Neuronal stem cell (in vitro differentiated cells): Measurements from ENCODE around the gene PALM.

Source experiments
- DNase-seq: peaks from one replicate; pipeline ENCODE4 v3.0.0-alpha.2; 2013; ENCODE audit warnings: low spot score
- H2AFZ ChIP-seq: one replicate; pipeline ENCODE4 v1.6.1; 2013; ENCODE audit warnings: mild to moderate bottlenecking, low read length, inconsistent platforms
- H2AK5ac ChIP-seq: 2 replicates; pipeline ENCODE4 v1.6.1; 2013; ENCODE audit warnings: low read depth, mild to moderate bottlenecking, inconsistent platforms, low read length, moderate library complexity, mixed read lengths
- H2BK120ac ChIP-seq: 2 replicates; pipeline ENCODE4 v1.6.1; 2013; ENCODE audit warnings: low read depth, mild to moderate bottlenecking, inconsistent platforms, low read length, moderate library complexity, mixed read lengths
- H2BK12ac ChIP-seq: one replicate; pipeline ENCODE4 v1.6.1; 2013; ENCODE audit warnings: low read length, inconsistent platforms
- H2BK15ac ChIP-seq: 2 replicates; pipeline ENCODE4 v1.6.1; 2013; ENCODE audit warnings: mild to moderate bottlenecking, low read length, inconsistent platforms, mixed read lengths
- H2BK5ac ChIP-seq: one replicate; pipeline ENCODE4 v1.6.1; 2013; ENCODE audit warnings: inconsistent platforms, mild to moderate bottlenecking, low read length, moderate library complexity
- H3K14ac ChIP-seq: one replicate; pipeline ENCODE4 v1.6.1; 2013; ENCODE audit warnings: low read length, inconsistent platforms
- H3K18ac ChIP-seq: 2 replicates; pipeline ENCODE4 v1.6.1; 2013; ENCODE audit warnings: low read length, inconsistent platforms
- H3K23ac ChIP-seq: 2 replicates; pipeline ENCODE4 v1.6.1; 2013; ENCODE audit warnings: low read depth, mild to moderate bottlenecking, mixed read lengths, low read length, inconsistent platforms; ENCODE audit not compliant: poor library complexity
- H3K27ac ChIP-seq: replicated peaks from 3 replicates; pipeline ENCODE4 v1.5.1; 2013; ENCODE audit warnings: low read length, inconsistent platforms
- H3K27me3 ChIP-seq, 3 experiments: 2 replicates each; pipeline ENCODE4 v1.6.1; 2013; ENCODE audit warnings: low read length in 3 of 3, mild to moderate bottlenecking in 2 of 3, inconsistent platforms in 1 of 3, low read depth in 1 of 3, mixed read lengths in 1 of 3, moderate library complexity in 1 of 3; ENCODE audit not compliant: control insufficient read depth in 3 of 3, insufficient read depth in 3 of 3
- H3K36me3 ChIP-seq, 2 donors: replicated peaks in 1 of 2; 2 replicates each; pipeline ENCODE4 v1.6.1; 2013; ENCODE audit warnings: low read length in 2 of 2; ENCODE audit not compliant: control insufficient read depth in 2 of 2, insufficient read depth in 2 of 2
- H3K4ac ChIP-seq: 2 replicates; pipeline ENCODE4 v1.6.1; 2013; ENCODE audit warnings: inconsistent platforms, mild to moderate bottlenecking, low read length, moderate library complexity
- H3K4me1 ChIP-seq, 2 donors: 1 replicate in 1 of 2; 2 replicates in 1 of 2; pipeline ENCODE4 v1.6.1; 2013; ENCODE audit warnings: low read length in 2 of 2, low read depth in 1 of 2; ENCODE audit not compliant: control insufficient read depth in 2 of 2, insufficient read depth in 1 of 2
- H3K4me2 ChIP-seq: one replicate; pipeline ENCODE4 v1.6.1; 2013; ENCODE audit warnings: mild to moderate bottlenecking, low read length, inconsistent platforms; ENCODE audit not compliant: insufficient read depth, poor library complexity, severe bottlenecking
- H3K4me3 ChIP-seq, 2 donors: 2 replicates each; pipeline ENCODE4 v1.5.1; 2013; ENCODE audit warnings: low read length in 2 of 2, mild to moderate bottlenecking in 2 of 2, inconsistent platforms in 1 of 2, moderate library complexity in 1 of 2
- H3K79me1 ChIP-seq: one replicate; pipeline ENCODE4 v1.6.1; 2013; ENCODE audit warnings: low read depth, mild to moderate bottlenecking, inconsistent platforms, low read length, moderate library complexity
- H3K9ac ChIP-seq: one replicate; pipeline ENCODE4 v1.6.1; 2013; ENCODE audit warnings: mild to moderate bottlenecking, low read depth, low read length, inconsistent platforms; ENCODE audit not compliant: poor library complexity
- H3K9me3 ChIP-seq, 2 donors: replicated peaks in 1 of 2; 2 replicates each; pipeline versions ENCODE3 to v1.6.1; 2013; ENCODE audit warnings: low read length in 2 of 2, mild to moderate bottlenecking in 2 of 2, inconsistent platforms in 1 of 2, low read depth in 1 of 2, mixed read lengths in 1 of 2, moderate library complexity in 1 of 2; ENCODE audit not compliant: control insufficient read depth in 2 of 2, insufficient read depth in 1 of 2
- H4K8ac ChIP-seq: one replicate; pipeline ENCODE4 v1.6.1; 2013; ENCODE audit warnings: low read depth, mild to moderate bottlenecking, inconsistent platforms, low read length, moderate library complexity
- H4K91ac ChIP-seq: one replicate; pipeline ENCODE4 v1.6.1; 2013; ENCODE audit warnings: low read length, low read depth, mild to moderate bottlenecking, inconsistent platforms; ENCODE audit not compliant: poor library complexity
- WGBS, 2 donors: extraction: QIAGEN DNeasy Blood & Tissue Kit; methylation state at CpG; one replicate each; pipeline ENCODE4 v1.1.7; 2013; ENCODE audit warnings: missing lambda C conversion rate in 2 of 2, mixed read lengths in 1 of 2; ENCODE audit not compliant: insufficient read length in 2 of 2, insufficient replicate concordance in 1 of 2; ENCODE audit errors: extremely low coverage in 2 of 2; 5-methylcytosine and 5-hydroxymethylcytosine counted together

Gene PALM

GRCh38 chr19:680287-681028 is 28.3 kb upstream of the PALM start:
- peak overlapping the region; percentile 87 for H2BK5ac ChIP-seq
- peak overlapping the region; percentile 86 for H3K4me2 ChIP-seq
- H4K91ac ChIP-seq, result peak overlapping the region; percentile 85
- peak overlapping the region; percentile 97 for H3K23ac ChIP-seq
- no peak overlapping the region for H2BK12ac ChIP-seq
- H2AK5ac ChIP-seq, result peak overlapping the region; percentile 23
- peaks cover 6% of the 10 kb centered on the region for H3K79me1 ChIP-seq
- peak overlapping the region; percentile 94 for H2BK15ac ChIP-seq
- peak overlapping the region; percentile 89 for H3K27ac ChIP-seq
- H3K9me3 ChIP-seq, result no peaks in the 10 kb centered on the region
- DNase-seq, result peak; percentile 98
- H3K9ac ChIP-seq, result peak overlapping the region; percentile 99
- H3K27me3 ChIP-seq, result peaks cover 2 to 14% (median 10%) of the 10 kb centered on the region in 3 experiments
- whole genome bisulfite sequencing, 2 donors, result no CpG with 5 or more reads among the region's 70 CpGs
- peak overlapping the region; percentile 99 for H3K14ac ChIP-seq
- peak overlapping the region; percentile 99 for H3K18ac ChIP-seq
- H2BK120ac ChIP-seq, result peak overlapping the region; percentile 87
- H3K4me3 ChIP-seq, result peak overlapping the region; percentile 71 to 97
- H3K4ac ChIP-seq, result no peak overlapping the region
- H4K8ac ChIP-seq, result no peak overlapping the region
- no peaks in the 10 kb centered on the region for H3K36me3 ChIP-seq
- peak overlapping the region; percentile 98 for H2AFZ ChIP-seq
- H3K4me1 ChIP-seq, result peaks cover 11 to 12% of the 10 kb centered on the region in 2 donors

DNA sequence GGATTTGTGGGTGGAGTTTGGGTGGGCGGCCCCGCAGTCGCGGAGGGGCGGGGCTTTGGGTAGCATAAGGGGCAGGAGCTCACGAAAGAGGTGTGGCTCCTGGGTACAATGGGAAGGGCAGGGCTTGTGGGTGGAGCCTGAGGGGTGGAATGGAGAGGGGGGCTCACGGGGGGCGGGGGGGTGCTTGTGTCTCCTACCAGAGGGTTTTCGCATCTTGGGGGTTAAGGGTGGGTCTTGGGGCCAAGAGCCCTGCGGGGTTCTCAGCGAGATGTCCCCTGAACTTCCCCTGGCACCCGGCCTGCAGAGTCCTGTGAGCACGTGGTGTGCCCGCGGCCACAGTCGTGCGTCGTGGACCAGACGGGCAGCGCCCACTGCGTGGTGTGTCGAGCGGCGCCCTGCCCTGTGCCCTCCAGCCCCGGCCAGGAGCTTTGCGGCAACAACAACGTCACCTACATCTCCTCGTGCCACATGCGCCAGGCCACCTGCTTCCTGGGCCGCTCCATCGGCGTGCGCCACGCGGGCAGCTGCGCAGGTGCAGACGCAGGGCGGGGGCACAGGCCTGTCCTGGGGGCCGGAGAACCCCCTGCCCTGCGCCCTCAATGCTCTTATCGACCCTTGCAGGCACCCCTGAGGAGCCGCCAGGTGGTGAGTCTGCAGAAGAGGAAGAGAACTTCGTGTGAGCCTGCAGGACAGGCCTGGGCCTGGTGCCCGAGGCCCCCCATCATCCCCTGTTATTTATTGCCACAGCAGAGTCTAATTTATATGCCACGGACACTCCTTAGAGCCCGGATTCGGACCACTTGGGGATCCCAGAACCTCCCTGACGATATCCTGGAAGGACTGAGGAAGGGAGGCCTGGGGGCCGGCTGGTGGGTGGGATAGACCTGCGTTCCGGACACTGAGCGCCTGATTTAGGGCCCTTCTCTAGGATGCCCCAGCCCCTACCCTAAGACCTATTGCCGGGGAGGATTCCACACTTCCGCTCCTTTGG is 27.4 kb upstream of the PALM start:
- H3K4me1 ChIP-seq, result peaks cover 6 to 7% of the 10 kb centered on the region in 2 donors
- peak overlapping the region; percentile 95 for H2BK12ac ChIP-seq
- no peaks in the 10 kb centered on the region for H3K9me3 ChIP-seq
- H2BK5ac ChIP-seq, result peak overlapping the region; percentile 87
- WGBS, 2 donors, result no CpG with 5 or more reads among the region's 54 CpGs
- H3K4me2 ChIP-seq, result peak overlapping the region; percentile 86
- peaks cover 0 to 8% (median 5%) of the 10 kb centered on the region in 3 experiments for H3K27me3 ChIP-seq
- H4K8ac ChIP-seq, result peak overlapping the region; percentile 99
- peak overlapping the region; percentile 100 for H2BK15ac ChIP-seq
- H4K91ac ChIP-seq, result peak overlapping the region; percentile 96
- H3K79me1 ChIP-seq, result peaks cover 6% of the 10 kb centered on the region
- peak overlapping the region; percentile 98 for H2AFZ ChIP-seq
- H3K9ac ChIP-seq, result peak overlapping the region; percentile 70
- H3K27ac ChIP-seq, result peak overlapping the region; percentile 59
- H3K14ac ChIP-seq, result peak overlapping the region; percentile 97
- DNase-seq, result no peak
- H2AK5ac ChIP-seq, result peak overlapping the region; percentile 100
- peak overlapping the region; percentile 98 for H3K4ac ChIP-seq
- peak overlapping the region in 1 of 2 donors; percentile 60 for H3K4me3 ChIP-seq
- peak overlapping the region; percentile 96 for H3K18ac ChIP-seq
- no peaks in the 10 kb centered on the region for H3K36me3 ChIP-seq
- peak overlapping the region; percentile 93 for H3K23ac ChIP-seq
- peak overlapping the region; percentile 97 for H2BK120ac ChIP-seq

- no CpG with 5 or more reads among the region's 25 CpGs for WGBS, 2 donors
- no peak for DNase-seq
Observed at GRCh38 chr19:682678-683320, 25.9 kb upstream of the PALM start.

More at GRCh38 chr19:682678-683320, 25.9 kb upstream of the PALM start:
- Histone ChIP-seq H4K8ac (peak overlapping the region; percentile 17), H2BK120ac (no peak overlapping the region), H2BK12ac (peak overlapping the region; percentile 73), H3K4me2 (no peak overlapping the region), H3K27ac (no peak overlapping the region), H3K4me3 (peak overlapping the region in 1 of 2 donors; percentile 8), H3K9me3 (no peaks in the 10 kb centered on the region), H3K23ac (peak overlapping the region; percentile 85), H3K36me3 (no peaks in the 10 kb centered on the region), H3K27me3 (peaks cover 0 to under 1% (median 0%) of the 10 kb centered on the region in 3 experiments), H2BK5ac (no peak overlapping the region), H3K9ac (no peak overlapping the region), H3K4ac (peak overlapping the region; percentile 10), H3K14ac (peak overlapping the region; percentile 38), H3K79me1 (peaks cover 6% of the 10 kb centered on the region), H2AFZ (no peak overlapping the region), H2BK15ac (peak overlapping the region; percentile 89), H2AK5ac (peak overlapping the region; percentile 81), H3K4me1 (peaks cover 2 to 3% of the 10 kb centered on the region in 2 donors), H3K18ac (peak overlapping the region; percentile 90), H4K91ac (no peak overlapping the region)
